Breast epithelium (tissue), 4 donors: Measurements from ENCODE around the gene PTPN9. TPM values are rescaled to one million over a fixed set of nuclear protein-coding genes. Genes with fewer than 3 reads are reported as not detected.
"Not testable (repeated sequence)": the region's sequence is repeated elsewhere in the genome, so short reads cannot be mapped to it uniquely, and the experiment has no call there.

ENCODE experiments used
- DNase-seq, 2 donors: peaks; one replicate each; pipeline ENCODE4 v3.0.0-alpha.2; 2019; ENCODE audit warnings: low spot score in 2 of 2
- H3K27ac ChIP-seq, 2 donors: fragments of 200-600 bp; sonication (generic) in 1 of 2; one replicate each; pipeline ENCODE4 v1.5.1; 2016 to 2019; ENCODE audit warnings: mild to moderate bottlenecking in 1 of 2
- H3K27me3 ChIP-seq, 2 donors: fragments of 200-600 bp; sonication (generic) in 1 of 2; one replicate each; pipeline versions ENCODE4 v1.5.1 to v1.6.0; 2017 to 2019; ENCODE audit warnings: control low read depth in 1 of 2, mild to moderate bottlenecking in 1 of 2
- H3K36me3 ChIP-seq: fragments of 200-600 bp; one replicate; pipeline ENCODE4 v1.5.1; 2019
- H3K4me1 ChIP-seq, 2 donors: fragments of 200-600 bp; sonication (generic); one replicate each; pipeline ENCODE4 v1.5.1; 2016 to 2019; ENCODE audit warnings: control low read depth in 1 of 2
- H3K4me3 ChIP-seq, 3 donors: fragments of 200-600 bp; sonication (generic); 1 replicate in 2 of 3; 2 replicates in 1 of 3; pipeline ENCODE4 v1.5.1; 2016 to 2019; ENCODE audit warnings: mild to moderate bottlenecking in 3 of 3, moderate library complexity in 2 of 3
- H3K9me3 ChIP-seq, 2 donors: fragments of 200-600 bp; sonication (generic) in 1 of 2; one replicate each; pipeline ENCODE4 v1.5.1; 2016 to 2019; ENCODE audit warnings: control low read depth in 1 of 2
- POLR2A ChIP-seq: fragments of 450-650 bp; IDR thresholded peaks from one replicate; pipeline ENCODE4 v1.6.1; 2016; ENCODE audit warnings: antibody characterized with exemption, mild to moderate bottlenecking, moderate library complexity
- POLR2AphosphoS5 ChIP-seq, 3 donors: sonication (generic); formaldehyde crosslinking; IDR thresholded peaks; one replicate each; pipeline ENCODE4 v1.6.1; 2017; ENCODE audit warnings: antibody characterized with exemption in 3 of 3
- intact Hi-C: fragments of 100-400 bp; cut with DNase I; formaldehyde crosslinking; loops from one replicate; pipeline ENCODE4 v1.15.1; 2023; ENCODE audit warnings: low total_unique reads
- total RNA-seq, 3 donors: library from RNA; depleted of rRNA; stranded (reverse); fragments of >200 nt; gene quantifications; one replicate each; pipeline ENCODE4 v1.1.0, GENCODE V29; 2016
- TF ChIP-seq, protein P1 (sequence below), 3 donors: fragments of 450-650 bp; IDR thresholded peaks; one replicate each; pipeline ENCODE4 v1.5.1; 2016 to 2017; ENCODE audit warnings: antibody characterized with exemption in 3 of 3, mild to moderate bottlenecking in 3 of 3, moderate library complexity in 3 of 3

PTPN9 gene
- total RNA-seq, 3 donors from 2014 or later = 16.2 to 23.9 (median 19.9) TPM

DNA sequence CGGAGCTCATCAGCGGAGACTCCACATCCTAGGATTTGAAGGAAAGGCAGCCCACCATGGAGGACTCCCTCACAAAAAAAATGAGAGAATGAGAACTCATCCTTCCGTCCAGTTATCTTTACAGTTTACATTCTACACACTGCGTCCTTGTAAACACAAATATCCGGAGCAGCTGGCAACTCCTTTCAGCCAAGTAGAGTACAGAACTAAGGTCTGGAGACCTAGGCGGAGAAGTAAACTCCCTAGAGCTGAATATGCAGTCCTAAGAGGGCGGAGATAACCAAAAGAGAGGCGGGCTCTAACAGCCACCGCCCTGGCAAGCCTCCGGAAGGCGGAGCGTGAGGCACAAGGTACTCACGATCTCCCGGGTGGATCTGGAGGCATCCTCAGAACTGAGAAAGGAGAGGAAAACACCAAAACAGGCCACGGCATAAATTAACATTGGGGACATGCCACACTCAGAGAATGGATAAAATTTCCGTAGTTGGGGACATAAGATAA, 126.7 kb downstream of the PTPN9 start:
- Histone ChIP-seq H3K4me1 (no peaks in the 10 kb centered on the region), H3K36me3 (no peaks in the 10 kb centered on the region), H3K4me3 (peak overlapping the region; percentile 78 to 94 (median 89)), H3K27me3 (no peaks in the 10 kb centered on the region), H3K9me3 (no peaks in the 10 kb centered on the region), H3K27ac (peak overlapping the region; percentile 98 to 99)
- intact Hi-C loops = no loop called here
- TF ChIP-seq POLR2A = peak; percentile 21
- TF ChIP-seq POLR2AphosphoS5 (IDR thresholded peaks at IDR 0.05) = peak in 2 of 3 donors; percentile 74 to 76
- TF ChIP-seq, protein P1, sequence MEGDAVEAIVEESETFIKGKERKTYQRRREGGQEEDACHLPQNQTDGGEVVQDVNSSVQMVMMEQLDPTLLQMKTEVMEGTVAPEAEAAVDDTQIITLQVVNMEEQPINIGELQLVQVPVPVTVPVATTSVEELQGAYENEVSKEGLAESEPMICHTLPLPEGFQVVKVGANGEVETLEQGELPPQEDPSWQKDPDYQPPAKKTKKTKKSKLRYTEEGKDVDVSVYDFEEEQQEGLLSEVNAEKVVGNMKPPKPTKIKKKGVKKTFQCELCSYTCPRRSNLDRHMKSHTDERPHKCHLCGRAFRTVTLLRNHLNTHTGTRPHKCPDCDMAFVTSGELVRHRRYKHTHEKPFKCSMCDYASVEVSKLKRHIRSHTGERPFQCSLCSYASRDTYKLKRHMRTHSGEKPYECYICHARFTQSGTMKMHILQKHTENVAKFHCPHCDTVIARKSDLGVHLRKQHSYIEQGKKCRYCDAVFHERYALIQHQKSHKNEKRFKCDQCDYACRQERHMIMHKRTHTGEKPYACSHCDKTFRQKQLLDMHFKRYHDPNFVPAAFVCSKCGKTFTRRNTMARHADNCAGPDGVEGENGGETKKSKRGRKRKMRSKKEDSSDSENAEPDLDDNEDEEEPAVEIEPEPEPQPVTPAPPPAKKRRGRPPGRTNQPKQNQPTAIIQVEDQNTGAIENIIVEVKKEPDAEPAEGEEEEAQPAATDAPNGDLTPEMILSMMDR (IDR thresholded peaks at IDR 0.05) = no peak
- DNase-seq = peak; percentile 86 to 93

DNA sequence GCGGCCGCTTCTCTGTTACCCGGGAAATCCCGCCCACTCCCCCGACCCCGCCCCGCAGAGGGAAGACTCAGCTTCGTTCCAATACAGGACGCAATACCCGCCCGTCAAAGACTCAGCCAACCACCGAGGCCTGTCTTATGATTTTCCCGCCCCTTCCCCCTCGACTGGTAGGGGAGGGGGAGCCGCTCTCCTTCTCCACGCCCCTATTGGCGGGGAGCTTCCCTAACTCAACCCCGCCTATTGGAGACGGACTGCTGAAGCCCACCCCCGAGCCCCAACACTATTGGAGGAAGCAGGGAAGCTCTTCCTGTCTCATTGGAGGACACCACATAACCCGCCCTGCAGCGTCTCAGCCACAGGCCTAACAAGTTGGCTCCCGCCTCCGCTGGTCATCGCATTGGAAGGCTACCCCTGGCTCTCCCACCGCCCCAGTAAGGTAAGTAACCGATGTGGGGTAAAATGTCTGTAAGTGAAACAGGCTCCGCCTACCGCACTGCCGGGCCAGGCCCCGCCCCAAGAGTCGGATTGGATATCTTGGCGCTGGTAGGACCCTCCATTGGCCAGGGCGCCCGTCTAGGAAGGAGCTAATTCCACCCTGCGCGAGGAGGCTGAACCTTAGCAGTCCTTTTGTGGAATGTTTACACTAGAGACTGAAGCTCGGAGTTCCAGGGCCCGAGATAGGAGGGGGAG, 127.3 kb downstream of the PTPN9 start, which contains the start of gene SIN3A:
Gene SIN3A (minus strand): TSS at position 17 of the 690 bp plus-strand sequence. CDS start 21,315 bp downstream, outside the sequence.
- Histone ChIP-seq H3K4me3 (peak within 1 kb of the TSS; percentile 78 to 94 (median 89)), H3K4me1 (no peaks in the 10 kb centered on the region), H3K36me3 (no peaks in the 10 kb centered on the region), H3K27me3 (no peaks in the 10 kb centered on the region), H3K27ac (peak within 1 kb of the TSS; percentile 98 to 99), H3K9me3 (no peaks in the 10 kb centered on the region)
- TF ChIP-seq, protein P1 (IDR thresholded peaks at IDR 0.05) = no peak
- peak; percentile 50 for TF ChIP-seq POLR2A
- TF ChIP-seq POLR2AphosphoS5 (IDR thresholded peaks at IDR 0.05) = peak in 1 of 3 donors; percentile 47
- intact Hi-C loops = no loop called here
- peak; percentile 100 for DNase-seq

DNA sequence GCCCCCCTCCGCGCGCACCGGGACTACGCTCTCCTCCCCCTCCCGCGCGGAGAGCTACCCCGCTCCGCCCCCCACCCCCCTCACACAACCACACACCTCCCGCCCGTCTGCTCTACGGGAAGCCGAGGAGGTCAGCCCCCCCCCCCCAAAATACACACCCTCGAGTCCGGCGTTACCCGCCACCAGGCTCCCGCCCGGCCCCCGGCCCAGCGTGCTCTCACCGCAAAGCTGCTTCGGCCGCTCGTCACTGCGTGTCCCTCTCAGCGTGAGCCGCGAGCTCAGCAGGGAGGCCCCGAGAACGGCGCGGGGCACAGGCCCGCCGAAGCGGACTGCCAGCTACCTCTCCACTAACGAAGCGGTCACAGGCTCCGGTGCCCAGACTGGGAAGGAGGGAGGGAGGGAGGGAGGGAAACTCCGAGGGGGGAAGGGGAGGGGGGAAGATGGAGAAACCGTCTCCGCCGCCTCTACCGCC, 127.9 kb downstream of the PTPN9 start:
- intact Hi-C loops = no loop called here
- TF ChIP-seq POLR2AphosphoS5 (IDR thresholded peaks at IDR 0.05) (no peak), POLR2A (no peak)
- TF ChIP-seq, protein P1 (IDR thresholded peaks at IDR 0.05) = no peak
- no peaks in the 10 kb centered on the region for H3K4me1 ChIP-seq

DNA sequence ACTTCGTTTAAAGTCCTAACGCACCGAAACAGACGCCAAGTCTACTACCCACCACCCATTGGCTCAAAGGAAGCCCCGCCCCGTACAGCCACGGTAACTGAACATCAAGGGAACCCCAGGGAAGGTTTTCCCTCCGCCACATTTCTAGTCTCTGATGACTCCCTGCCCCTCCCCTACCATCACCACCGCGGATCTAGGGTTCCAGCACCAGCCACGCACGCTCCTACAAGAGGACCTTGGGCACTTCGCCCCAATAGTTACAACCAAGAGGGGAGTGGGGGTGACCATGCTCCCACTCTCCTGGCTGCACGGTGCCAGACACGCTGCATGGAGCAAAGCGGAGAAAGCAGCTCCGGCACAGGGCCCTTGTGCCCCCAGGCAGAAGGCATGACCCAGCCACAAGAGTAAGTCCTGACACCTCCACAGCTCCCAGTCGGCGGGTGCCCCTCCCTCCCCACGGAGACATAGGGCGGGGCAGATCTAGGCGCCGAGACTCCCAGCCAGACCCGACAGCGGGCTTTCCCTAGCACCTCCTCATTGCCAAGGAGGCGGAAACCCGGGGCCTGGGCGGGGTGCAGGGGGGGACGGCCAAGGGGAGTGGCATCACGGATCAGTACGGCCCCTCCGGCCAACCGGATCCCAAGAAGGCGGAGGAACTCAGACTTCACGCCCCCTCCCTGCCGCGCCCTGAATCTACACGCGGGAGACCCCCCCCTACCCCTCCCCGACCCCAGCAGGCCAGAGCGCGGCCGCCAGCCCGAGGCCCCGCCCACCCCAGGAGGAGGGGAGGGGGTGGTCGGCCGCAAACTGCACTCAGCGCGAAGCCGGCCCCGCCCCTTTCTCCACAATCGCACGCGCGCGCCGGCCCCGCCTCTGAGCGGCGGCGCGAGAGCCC, 128.6 kb downstream of the PTPN9 start:
- intact Hi-C loops = no loop called here
- TF ChIP-seq POLR2A (no peak), POLR2AphosphoS5 (IDR thresholded peaks at IDR 0.05) (peak; percentile 30 to 63 (median 58))
- no peaks in the 10 kb centered on the region for H3K36me3 ChIP-seq
- no peaks in the 10 kb centered on the region for H3K27me3 ChIP-seq
- H3K4me1 ChIP-seq = no peaks in the 10 kb centered on the region
- H3K27ac ChIP-seq = peak overlapping the region; percentile 98 to 99
- peak overlapping the region; percentile 78 to 94 (median 89) for H3K4me3 ChIP-seq
- no peaks in the 10 kb centered on the region for H3K9me3 ChIP-seq
- peak; percentile 98 for DNase-seq

More for the DNA sequence above, 127.9 kb downstream of the PTPN9 start:
- peak overlapping the region; percentile 78 to 94 (median 89) for H3K4me3 ChIP-seq
- no peaks in the 10 kb centered on the region for H3K36me3 ChIP-seq
- no peaks in the 10 kb centered on the region for H3K27me3 ChIP-seq
- peak overlapping the region; percentile 98 to 99 for H3K27ac ChIP-seq
- H3K9me3 ChIP-seq = no peaks in the 10 kb centered on the region
- DNase-seq = no peak

DNA sequence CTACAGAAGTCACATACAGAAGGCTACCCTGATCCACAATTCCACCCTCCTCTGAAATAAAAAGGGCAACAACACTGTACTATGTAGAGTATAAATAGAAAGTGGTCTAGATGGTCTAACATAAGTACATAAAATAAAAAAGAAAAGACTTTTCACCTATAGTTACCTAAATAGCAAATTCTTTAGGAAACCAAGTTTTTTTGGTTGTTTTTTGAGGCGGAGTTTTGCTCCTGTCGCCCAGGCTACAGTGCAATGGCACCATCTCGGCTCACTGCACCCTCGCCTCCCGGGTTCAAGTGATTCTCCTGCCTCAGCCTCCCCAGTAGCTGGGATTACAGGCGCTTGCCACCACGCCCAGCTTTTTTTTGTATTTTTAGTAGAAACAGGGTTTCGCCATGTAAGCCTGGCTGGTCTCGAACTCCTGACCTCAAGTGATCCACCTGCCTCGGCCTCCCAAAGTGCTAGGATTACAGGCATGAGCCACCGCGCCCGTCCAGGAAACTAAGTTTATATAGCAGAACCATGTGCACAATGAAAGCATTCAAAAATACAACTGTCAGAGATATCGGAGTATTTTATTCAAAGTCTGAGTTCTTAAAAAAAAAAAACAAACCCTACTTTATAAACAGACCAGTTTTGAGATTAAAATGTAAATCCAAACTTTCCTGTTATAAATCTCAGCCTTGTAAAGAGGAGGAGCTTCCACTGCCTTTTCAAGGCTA, 129.4 kb downstream of the PTPN9 start:
- intact Hi-C loops = no loop called here

DNA sequence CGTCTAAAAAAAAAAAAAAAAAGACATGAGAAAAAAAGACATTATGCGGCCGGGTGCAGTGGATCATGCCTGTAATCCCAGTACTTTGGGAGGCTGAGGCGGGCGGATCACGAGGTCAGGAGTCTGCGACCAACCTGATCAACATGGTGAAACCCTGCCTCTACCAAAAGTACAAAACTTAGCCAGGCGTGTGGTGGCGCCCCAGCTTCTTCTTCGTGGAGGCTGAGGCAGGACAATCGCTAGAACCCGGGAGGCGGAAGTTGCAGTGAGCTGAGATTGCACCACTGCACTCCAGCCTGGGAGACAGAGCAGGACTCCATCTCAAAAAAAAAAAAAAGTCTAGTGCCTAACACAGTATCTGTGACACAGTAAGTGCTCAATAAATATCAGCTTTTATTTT, 130.9 kb downstream of the PTPN9 start:
- intact Hi-C loops, H3K4me1 ChIP-seq, H3K9me3 ChIP-seq, H3K27me3 ChIP-seq, DNase-seq, H3K36me3 ChIP-seq, H3K27ac ChIP-seq, H3K4me3 ChIP-seq: not testable (repeated sequence)

More for the DNA sequence above, 129.4 kb downstream of the PTPN9 start:
- Histone ChIP-seq H3K27ac (peak overlapping the region; percentile 98 to 99), H3K36me3 (no peaks in the 10 kb centered on the region), H3K9me3 (no peaks in the 10 kb centered on the region), H3K4me1 (no peaks in the 10 kb centered on the region), H3K27me3 (no peaks in the 10 kb centered on the region), H3K4me3 (peak overlapping the region; percentile 78 to 94 (median 89))
- TF ChIP-seq POLR2AphosphoS5 (IDR thresholded peaks at IDR 0.05) = no peak
- no peak for TF ChIP-seq POLR2A
- TF ChIP-seq, protein P1 (IDR thresholded peaks at IDR 0.05) = no peak
- DNase-seq = no peak
